ENCODE data around the gene ATXN1. TPM values are rescaled to one million over a fixed set of nuclear protein-coding genes. Genes with fewer than 3 reads are reported as not detected.

ATXN1 gene
- total RNA-seq, 1 experiment from 2014 or later: 8.1 TPM

DNA sequence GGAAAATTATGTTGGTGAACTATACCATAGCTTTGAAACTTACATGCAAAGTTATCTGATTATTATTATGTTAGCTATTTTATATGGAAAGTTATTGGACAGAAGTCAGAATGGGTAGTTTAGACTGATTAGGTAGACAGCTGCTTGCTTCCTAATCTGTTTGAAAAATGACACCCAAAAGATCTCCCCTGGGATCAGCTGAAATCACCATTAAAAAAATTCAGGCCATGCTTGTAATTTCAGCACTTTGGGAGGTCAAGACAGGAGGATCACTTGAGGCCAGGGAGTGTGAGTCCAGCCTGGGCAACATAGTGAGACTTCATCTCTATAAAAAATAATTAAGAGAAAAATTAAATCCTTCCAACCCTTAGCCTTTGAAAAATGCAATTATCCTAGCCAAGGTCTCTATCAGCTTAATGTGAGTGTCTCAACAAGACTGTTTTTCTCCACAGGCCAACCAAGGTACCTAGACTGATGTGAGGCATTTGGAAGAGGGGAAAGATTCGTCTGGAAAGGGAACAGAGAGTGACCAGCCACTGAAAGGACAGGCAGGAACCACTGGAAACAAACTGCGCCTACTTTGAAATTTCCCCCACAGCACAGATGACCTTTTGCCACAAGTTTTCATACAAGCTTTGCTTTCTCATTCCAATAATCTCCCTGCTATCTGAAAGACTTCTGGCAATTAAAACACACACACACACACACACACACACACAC lies 290.6 kb downstream of the ATXN1 start (continued):
- TF ChIP-seq GTF2I (CRISPR knock-in tag; conservative IDR thresholded peaks at IDR 0.05): no peak
- TF ChIP-seq, protein P1, sequence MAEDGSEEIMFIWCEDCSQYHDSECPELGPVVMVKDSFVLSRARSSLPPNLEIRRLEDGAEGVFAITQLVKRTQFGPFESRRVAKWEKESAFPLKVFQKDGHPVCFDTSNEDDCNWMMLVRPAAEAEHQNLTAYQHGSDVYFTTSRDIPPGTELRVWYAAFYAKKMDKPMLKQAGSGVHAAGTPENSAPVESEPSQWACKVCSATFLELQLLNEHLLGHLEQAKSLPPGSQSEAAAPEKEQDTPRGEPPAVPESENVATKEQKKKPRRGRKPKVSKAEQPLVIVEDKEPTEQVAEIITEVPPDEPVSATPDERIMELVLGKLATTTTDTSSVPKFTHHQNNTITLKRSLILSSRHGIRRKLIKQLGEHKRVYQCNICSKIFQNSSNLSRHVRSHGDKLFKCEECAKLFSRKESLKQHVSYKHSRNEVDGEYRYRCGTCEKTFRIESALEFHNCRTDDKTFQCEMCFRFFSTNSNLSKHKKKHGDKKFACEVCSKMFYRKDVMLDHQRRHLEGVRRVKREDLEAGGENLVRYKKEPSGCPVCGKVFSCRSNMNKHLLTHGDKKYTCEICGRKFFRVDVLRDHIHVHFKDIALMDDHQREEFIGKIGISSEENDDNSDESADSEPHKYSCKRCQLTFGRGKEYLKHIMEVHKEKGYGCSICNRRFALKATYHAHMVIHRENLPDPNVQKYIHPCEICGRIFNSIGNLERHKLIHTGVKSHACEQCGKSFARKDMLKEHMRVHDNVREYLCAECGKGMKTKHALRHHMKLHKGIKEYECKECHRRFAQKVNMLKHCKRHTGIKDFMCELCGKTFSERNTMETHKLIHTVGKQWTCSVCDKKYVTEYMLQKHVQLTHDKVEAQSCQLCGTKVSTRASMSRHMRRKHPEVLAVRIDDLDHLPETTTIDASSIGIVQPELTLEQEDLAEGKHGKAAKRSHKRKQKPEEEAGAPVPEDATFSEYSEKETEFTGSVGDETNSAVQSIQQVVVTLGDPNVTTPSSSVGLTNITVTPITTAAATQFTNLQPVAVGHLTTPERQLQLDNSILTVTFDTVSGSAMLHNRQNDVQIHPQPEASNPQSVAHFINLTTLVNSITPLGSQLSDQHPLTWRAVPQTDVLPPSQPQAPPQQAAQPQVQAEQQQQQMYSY (CRISPR knock-in tag; IDR thresholded peaks at IDR 0.05): no peak
- TF ChIP-seq ETV6 (CRISPR knock-in tag; IDR thresholded peaks at IDR 0.05): no peak
- TF ChIP-seq, protein P2, sequence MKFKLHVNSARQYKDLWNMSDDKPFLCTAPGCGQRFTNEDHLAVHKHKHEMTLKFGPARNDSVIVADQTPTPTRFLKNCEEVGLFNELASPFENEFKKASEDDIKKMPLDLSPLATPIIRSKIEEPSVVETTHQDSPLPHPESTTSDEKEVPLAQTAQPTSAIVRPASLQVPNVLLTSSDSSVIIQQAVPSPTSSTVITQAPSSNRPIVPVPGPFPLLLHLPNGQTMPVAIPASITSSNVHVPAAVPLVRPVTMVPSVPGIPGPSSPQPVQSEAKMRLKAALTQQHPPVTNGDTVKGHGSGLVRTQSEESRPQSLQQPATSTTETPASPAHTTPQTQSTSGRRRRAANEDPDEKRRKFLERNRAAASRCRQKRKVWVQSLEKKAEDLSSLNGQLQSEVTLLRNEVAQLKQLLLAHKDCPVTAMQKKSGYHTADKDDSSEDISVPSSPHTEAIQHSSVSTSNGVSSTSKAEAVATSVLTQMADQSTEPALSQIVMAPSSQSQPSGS (CRISPR knock-in tag; IDR thresholded peaks at IDR 0.05; ENCODE audit: borderline replicate concordance, low read depth): no peak
- TF ChIP-seq, protein P3, sequence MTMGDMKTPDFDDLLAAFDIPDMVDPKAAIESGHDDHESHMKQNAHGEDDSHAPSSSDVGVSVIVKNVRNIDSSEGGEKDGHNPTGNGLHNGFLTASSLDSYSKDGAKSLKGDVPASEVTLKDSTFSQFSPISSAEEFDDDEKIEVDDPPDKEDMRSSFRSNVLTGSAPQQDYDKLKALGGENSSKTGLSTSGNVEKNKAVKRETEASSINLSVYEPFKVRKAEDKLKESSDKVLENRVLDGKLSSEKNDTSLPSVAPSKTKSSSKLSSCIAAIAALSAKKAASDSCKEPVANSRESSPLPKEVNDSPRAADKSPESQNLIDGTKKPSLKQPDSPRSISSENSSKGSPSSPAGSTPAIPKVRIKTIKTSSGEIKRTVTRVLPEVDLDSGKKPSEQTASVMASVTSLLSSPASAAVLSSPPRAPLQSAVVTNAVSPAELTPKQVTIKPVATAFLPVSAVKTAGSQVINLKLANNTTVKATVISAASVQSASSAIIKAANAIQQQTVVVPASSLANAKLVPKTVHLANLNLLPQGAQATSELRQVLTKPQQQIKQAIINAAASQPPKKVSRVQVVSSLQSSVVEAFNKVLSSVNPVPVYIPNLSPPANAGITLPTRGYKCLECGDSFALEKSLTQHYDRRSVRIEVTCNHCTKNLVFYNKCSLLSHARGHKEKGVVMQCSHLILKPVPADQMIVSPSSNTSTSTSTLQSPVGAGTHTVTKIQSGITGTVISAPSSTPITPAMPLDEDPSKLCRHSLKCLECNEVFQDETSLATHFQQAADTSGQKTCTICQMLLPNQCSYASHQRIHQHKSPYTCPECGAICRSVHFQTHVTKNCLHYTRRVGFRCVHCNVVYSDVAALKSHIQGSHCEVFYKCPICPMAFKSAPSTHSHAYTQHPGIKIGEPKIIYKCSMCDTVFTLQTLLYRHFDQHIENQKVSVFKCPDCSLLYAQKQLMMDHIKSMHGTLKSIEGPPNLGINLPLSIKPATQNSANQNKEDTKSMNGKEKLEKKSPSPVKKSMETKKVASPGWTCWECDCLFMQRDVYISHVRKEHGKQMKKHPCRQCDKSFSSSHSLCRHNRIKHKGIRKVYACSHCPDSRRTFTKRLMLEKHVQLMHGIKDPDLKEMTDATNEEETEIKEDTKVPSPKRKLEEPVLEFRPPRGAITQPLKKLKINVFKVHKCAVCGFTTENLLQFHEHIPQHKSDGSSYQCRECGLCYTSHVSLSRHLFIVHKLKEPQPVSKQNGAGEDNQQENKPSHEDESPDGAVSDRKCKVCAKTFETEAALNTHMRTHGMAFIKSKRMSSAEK (CRISPR knock-in tag; IDR thresholded peaks at IDR 0.05; ENCODE audit: borderline replicate concordance): no peak
- TF ChIP-seq, protein P4, sequence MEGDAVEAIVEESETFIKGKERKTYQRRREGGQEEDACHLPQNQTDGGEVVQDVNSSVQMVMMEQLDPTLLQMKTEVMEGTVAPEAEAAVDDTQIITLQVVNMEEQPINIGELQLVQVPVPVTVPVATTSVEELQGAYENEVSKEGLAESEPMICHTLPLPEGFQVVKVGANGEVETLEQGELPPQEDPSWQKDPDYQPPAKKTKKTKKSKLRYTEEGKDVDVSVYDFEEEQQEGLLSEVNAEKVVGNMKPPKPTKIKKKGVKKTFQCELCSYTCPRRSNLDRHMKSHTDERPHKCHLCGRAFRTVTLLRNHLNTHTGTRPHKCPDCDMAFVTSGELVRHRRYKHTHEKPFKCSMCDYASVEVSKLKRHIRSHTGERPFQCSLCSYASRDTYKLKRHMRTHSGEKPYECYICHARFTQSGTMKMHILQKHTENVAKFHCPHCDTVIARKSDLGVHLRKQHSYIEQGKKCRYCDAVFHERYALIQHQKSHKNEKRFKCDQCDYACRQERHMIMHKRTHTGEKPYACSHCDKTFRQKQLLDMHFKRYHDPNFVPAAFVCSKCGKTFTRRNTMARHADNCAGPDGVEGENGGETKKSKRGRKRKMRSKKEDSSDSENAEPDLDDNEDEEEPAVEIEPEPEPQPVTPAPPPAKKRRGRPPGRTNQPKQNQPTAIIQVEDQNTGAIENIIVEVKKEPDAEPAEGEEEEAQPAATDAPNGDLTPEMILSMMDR (IDR thresholded peaks at IDR 0.05): no peak
- TF ChIP-seq, protein P5, sequence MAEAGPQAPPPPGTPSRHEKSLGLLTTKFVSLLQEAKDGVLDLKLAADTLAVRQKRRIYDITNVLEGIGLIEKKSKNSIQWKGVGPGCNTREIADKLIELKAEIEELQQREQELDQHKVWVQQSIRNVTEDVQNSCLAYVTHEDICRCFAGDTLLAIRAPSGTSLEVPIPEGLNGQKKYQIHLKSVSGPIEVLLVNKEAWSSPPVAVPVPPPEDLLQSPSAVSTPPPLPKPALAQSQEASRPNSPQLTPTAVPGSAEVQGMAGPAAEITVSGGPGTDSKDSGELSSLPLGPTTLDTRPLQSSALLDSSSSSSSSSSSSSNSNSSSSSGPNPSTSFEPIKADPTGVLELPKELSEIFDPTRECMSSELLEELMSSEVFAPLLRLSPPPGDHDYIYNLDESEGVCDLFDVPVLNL (CRISPR knock-in tag; IDR thresholded peaks at IDR 0.05; ENCODE audit: borderline replicate concordance, low read depth): no peak
- TF ChIP-seq, protein P6, sequence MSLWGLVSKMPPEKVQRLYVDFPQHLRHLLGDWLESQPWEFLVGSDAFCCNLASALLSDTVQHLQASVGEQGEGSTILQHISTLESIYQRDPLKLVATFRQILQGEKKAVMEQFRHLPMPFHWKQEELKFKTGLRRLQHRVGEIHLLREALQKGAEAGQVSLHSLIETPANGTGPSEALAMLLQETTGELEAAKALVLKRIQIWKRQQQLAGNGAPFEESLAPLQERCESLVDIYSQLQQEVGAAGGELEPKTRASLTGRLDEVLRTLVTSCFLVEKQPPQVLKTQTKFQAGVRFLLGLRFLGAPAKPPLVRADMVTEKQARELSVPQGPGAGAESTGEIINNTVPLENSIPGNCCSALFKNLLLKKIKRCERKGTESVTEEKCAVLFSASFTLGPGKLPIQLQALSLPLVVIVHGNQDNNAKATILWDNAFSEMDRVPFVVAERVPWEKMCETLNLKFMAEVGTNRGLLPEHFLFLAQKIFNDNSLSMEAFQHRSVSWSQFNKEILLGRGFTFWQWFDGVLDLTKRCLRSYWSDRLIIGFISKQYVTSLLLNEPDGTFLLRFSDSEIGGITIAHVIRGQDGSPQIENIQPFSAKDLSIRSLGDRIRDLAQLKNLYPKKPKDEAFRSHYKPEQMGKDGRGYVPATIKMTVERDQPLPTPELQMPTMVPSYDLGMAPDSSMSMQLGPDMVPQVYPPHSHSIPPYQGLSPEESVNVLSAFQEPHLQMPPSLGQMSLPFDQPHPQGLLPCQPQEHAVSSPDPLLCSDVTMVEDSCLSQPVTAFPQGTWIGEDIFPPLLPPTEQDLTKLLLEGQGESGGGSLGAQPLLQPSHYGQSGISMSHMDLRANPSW (CRISPR knock-in tag; conservative IDR thresholded peaks at IDR 0.05; ENCODE audit: low read depth): no peak
- no peak for TF ChIP-seq JUN (CRISPR knock-in tag; IDR thresholded peaks at IDR 0.05)
- TF ChIP-seq, protein P7, sequence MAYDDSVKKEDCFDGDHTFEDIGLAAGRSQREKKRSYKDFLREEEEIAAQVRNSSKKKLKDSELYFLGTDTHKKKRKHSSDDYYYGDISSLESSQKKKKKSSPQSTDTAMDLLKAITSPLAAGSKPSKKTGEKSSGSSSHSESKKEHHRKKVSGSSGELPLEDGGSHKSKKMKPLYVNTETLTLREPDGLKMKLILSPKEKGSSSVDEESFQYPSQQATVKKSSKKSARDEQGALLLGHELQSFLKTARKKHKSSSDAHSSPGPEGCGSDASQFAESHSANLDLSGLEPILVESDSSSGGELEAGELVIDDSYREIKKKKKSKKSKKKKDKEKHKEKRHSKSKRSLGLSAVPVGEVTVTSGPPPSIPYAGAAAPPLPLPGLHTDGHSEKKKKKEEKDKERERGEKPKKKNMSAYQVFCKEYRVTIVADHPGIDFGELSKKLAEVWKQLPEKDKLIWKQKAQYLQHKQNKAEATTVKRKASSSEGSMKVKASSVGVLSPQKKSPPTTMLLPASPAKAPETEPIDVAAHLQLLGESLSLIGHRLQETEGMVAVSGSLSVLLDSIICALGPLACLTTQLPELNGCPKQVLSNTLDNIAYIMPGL (CRISPR knock-in tag; IDR thresholded peaks at IDR 0.05): no peak

Measured in WTC11 (cell line).